Keratinocyte (primary cell): ENCODE data around the gene BANK1. TPM values are rescaled to one million over a fixed set of nuclear protein-coding genes. Genes with fewer than 3 reads are reported as not detected.

ENCODE experiments used
- DNase-seq: peaks from one replicate; pipeline ENCODE4 v3.0.0-alpha.2; 2011; ENCODE audit warnings: low read depth, missing footprints, low spot score
- FAIRE-seq: peaks from 2 replicates; lab custom pipeline; 2011; peaks lifted over from hg19 to GRCh38; lab: Jason Lieb, UNC
- H2AFZ ChIP-seq: 2 replicates; pipeline ENCODE4 v1.6.0; 2012; ENCODE audit warnings: low read length, control low read depth, inconsistent platforms; ENCODE audit not compliant: control insufficient read depth
- H3K27ac ChIP-seq: 2 replicates; pipeline ENCODE4 v1.5.1; 2011; ENCODE audit warnings: low read length; ENCODE audit not compliant: control insufficient read depth, insufficient read depth
- H3K27me3 ChIP-seq: 3 replicates; pipeline ENCODE4 v1.6.0; 2011; ENCODE audit warnings: low read length; ENCODE audit not compliant: control insufficient read depth, insufficient read depth; ENCODE audit errors: extremely low read depth
- H3K36me3 ChIP-seq, 2 experiments: 2 replicates in 1 of 2; 3 replicates in 1 of 2; pipeline ENCODE4 v1.5.1; 2011; ENCODE audit warnings: low read length in 2 of 2, mild to moderate bottlenecking in 1 of 2; ENCODE audit not compliant: control insufficient read depth in 2 of 2, insufficient read depth in 2 of 2; ENCODE audit errors: extremely low read depth in 1 of 2
- H3K4me1 ChIP-seq: 3 replicates; pipeline ENCODE4 v1.5.1; 2011; ENCODE audit warnings: low read length; ENCODE audit not compliant: control insufficient read depth, insufficient read depth; ENCODE audit errors: extremely low read depth
- H3K4me2 ChIP-seq: 3 replicates; pipeline ENCODE4 v1.6.0; 2011; ENCODE audit warnings: low read depth, low read length; ENCODE audit not compliant: control insufficient read depth, insufficient read depth; ENCODE audit errors: extremely low read depth
- H3K4me3 ChIP-seq, 3 experiments: fragments of 200-600 bp in 1 of 3; sonication (generic) in 1 of 3; 2 replicates in 2 of 3; 3 replicates in 1 of 3; pipeline ENCODE4 v1.5.1; 2011 to 2016; ENCODE audit warnings: low read length in 3 of 3, mild to moderate bottlenecking in 3 of 3, control low read depth in 2 of 3, inconsistent platforms in 1 of 3, low read depth in 1 of 3, mixed read lengths in 1 of 3, mixed run types in 1 of 3, moderate library complexity in 1 of 3; ENCODE audit not compliant: control insufficient read depth in 2 of 3, insufficient read depth in 2 of 3; ENCODE audit errors: extremely low read depth in 1 of 3
- H3K79me2 ChIP-seq: 2 replicates; pipeline ENCODE4 v1.6.0; 2012; ENCODE audit warnings: low read length; ENCODE audit not compliant: control insufficient read depth, insufficient read depth
- H3K9ac ChIP-seq: 3 replicates; pipeline ENCODE4 v1.6.0; 2011; ENCODE audit warnings: low read length; ENCODE audit not compliant: control insufficient read depth, insufficient read depth; ENCODE audit errors: extremely low read depth
- H3K9me1 ChIP-seq: 3 replicates; pipeline ENCODE4 v1.6.0; 2011; ENCODE audit warnings: low read length; ENCODE audit not compliant: control insufficient read depth, insufficient read depth; ENCODE audit errors: extremely low read depth
- H3K9me3 ChIP-seq: 2 replicates; pipeline ENCODE4 v1.5.1; 2012; ENCODE audit warnings: low read depth, low read length; ENCODE audit not compliant: control insufficient read depth
- H4K20me1 ChIP-seq: 3 replicates; pipeline ENCODE4 v1.6.0; 2011; ENCODE audit warnings: low read length; ENCODE audit not compliant: control insufficient read depth, insufficient read depth; ENCODE audit errors: extremely low read depth
- CTCF ChIP-seq, 3 experiments: IDR thresholded peaks in 1 of 3; conservative IDR thresholded peaks in 1 of 3; optimal IDR thresholded peaks in 1 of 3; 2 replicates in 2 of 3; 3 replicates in 1 of 3; pipeline versions ENCODE3 to v1.5.1; 2011; ENCODE audit warnings: low read length in 3 of 3, mild to moderate bottlenecking in 3 of 3, moderate library complexity in 2 of 3, control low read depth in 1 of 3, inconsistent platforms in 1 of 3; ENCODE audit not compliant: insufficient read depth in 2 of 3; ENCODE audit errors: extremely low read depth in 1 of 3
- EZH2 ChIP-seq: IDR thresholded peaks from one replicate; pipeline ENCODE4 v1.6.1; 2012; ENCODE audit warnings: inconsistent platforms, mild to moderate bottlenecking, low read length, moderate library complexity
- dilution Hi-C: fragments of 300-500 bp; cut with MboI; formaldehyde crosslinking; loops from one replicate; pipeline ENCODE4 v1.7.0; 2020; ENCODE audit warnings: low sequenced_read_pairs; ENCODE audit not compliant: extremely low pct_ligation_motif_present
- polyA plus RNA-seq, 5 experiments: library from polyadenylated mRNA; depleted of rRNA in 3 of 5; stranded (reverse) in 3 of 5; stranded (forward) in 1 of 5; unstranded in 1 of 5; fragments of >200 nt; gene quantifications; 1 replicate in 1 of 5; 2 replicates in 3 of 5; 3 replicates in 1 of 5; pipeline versions ENCODE4 v1.2.1 to v1.2.3, GENCODE V29; 2011 to 2012; ENCODE audit warnings: missing spikeins in 2 of 5, low read depth in 1 of 5, low replicate concordance in 1 of 5

Gene BANK1
- polyA plus RNA-seq, 1 donor (not counting 4 experiments of a cell fraction or from before 2014, with no cell fraction given), result 0.25 TPM

- dilution Hi-C loops, result no loop called here
- no peak overlapping the region for H3K27ac ChIP-seq
- H3K9ac ChIP-seq, result no peak overlapping the region
- no peaks in the 10 kb centered on the region for H3K9me1 ChIP-seq
- H3K27me3 ChIP-seq, result no peaks in the 10 kb centered on the region
- no peak overlapping the region for H3K4me2 ChIP-seq
- no peaks in the 10 kb centered on the region for H3K79me2 ChIP-seq
- FAIRE-seq (no peak), DNase-seq (no peak)
- H4K20me1 ChIP-seq, result no peaks in the 10 kb centered on the region
- no peak overlapping the region for H3K4me3 ChIP-seq
- H3K9me3 ChIP-seq, result no peaks in the 10 kb centered on the region
- H3K4me1 ChIP-seq, result no peaks in the 10 kb centered on the region
- TF ChIP-seq EZH2, result no peak
- no peak for TF ChIP-seq CTCF (optimal IDR thresholded peaks at IDR 0.05 in 1 of 3, IDR thresholded peaks at IDR 0.05 in 1 of 3, conservative IDR thresholded peaks at IDR 0.05 in 1 of 3; ENCODE audit: extremely low read depth in 1 of 3, insufficient read depth in 2 of 3, low read length in 3 of 3)
- no peaks in the 10 kb centered on the region for H3K36me3 ChIP-seq
- H2AFZ ChIP-seq, result no peak overlapping the region
These were observed 265.3 kb downstream of the BANK1 start for GRCh38 chr4:102055805-102056204.

GRCh38 chr4:102057122-102057521 is 266.6 kb downstream of the BANK1 start:
- no peak for DNase-seq
- no peak overlapping the region for H2AFZ ChIP-seq
- H3K9ac ChIP-seq, result no peak overlapping the region
- H3K4me2 ChIP-seq, result no peak overlapping the region
- H3K4me3 ChIP-seq, result no peak overlapping the region
- H3K27me3 ChIP-seq, result no peaks in the 10 kb centered on the region
- H3K4me1 ChIP-seq, result no peaks in the 10 kb centered on the region
- no peaks in the 10 kb centered on the region for H3K9me3 ChIP-seq
- no peak for FAIRE-seq
- dilution Hi-C loops, result no loop called here
- no peaks in the 10 kb centered on the region for H4K20me1 ChIP-seq
- H3K36me3 ChIP-seq, result no peaks in the 10 kb centered on the region
- H3K9me1 ChIP-seq, result no peaks in the 10 kb centered on the region
- H3K79me2 ChIP-seq, result no peaks in the 10 kb centered on the region
- TF ChIP-seq EZH2 (no peak), CTCF (optimal IDR thresholded peaks at IDR 0.05 in 1 of 3, IDR thresholded peaks at IDR 0.05 in 1 of 3, conservative IDR thresholded peaks at IDR 0.05 in 1 of 3; ENCODE audit: extremely low read depth in 1 of 3, insufficient read depth in 2 of 3, low read length in 3 of 3) (no peak)
- H3K27ac ChIP-seq, result no peak overlapping the region
